Fibroblast of mammary gland (primary cell): Measurements from ENCODE around the gene HNF1B.
A peak's percentile ranks its signal among the peaks of the same experiment; 100 is the strongest.

Source experiments
- DNase-seq: peaks from one replicate; pipeline ENCODE4 v3.0.0-alpha.2; 2010; ENCODE audit warnings: low read depth
- H3K4me3 ChIP-seq: 2 replicates; pipeline ENCODE4 v1.5.1; 2011; ENCODE audit warnings: low read depth, mild to moderate bottlenecking, low read length, moderate library complexity; ENCODE audit not compliant: control insufficient read depth
- TF ChIP-seq, protein P1 (sequence below): conservative IDR thresholded peaks from 2 replicates; pipeline ENCODE4 v1.5.1; 2011; ENCODE audit warnings: low read depth, low read length, inconsistent platforms; ENCODE audit not compliant: control insufficient read depth, insufficient read depth

The HNF1B gene

DNA sequence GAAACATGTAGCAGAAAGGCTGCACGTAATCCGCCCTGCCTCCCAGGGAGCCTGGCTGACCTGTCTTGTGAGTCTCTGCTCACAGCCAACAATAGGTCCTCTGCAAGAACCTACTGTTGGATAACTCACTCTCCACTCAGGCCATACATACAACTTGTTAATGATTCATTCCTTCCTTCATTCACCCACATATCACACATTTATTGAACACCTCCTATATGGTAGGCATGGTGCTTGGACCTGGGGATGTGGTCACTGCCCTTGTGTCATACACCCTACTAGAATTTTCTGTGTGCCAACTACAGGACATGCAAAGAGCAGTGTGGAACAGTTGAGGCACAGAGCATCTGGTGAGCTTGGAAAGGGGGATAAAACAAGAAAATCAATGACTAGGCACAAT, 28.1 kb upstream of the HNF1B start:
- TF ChIP-seq, protein P1, sequence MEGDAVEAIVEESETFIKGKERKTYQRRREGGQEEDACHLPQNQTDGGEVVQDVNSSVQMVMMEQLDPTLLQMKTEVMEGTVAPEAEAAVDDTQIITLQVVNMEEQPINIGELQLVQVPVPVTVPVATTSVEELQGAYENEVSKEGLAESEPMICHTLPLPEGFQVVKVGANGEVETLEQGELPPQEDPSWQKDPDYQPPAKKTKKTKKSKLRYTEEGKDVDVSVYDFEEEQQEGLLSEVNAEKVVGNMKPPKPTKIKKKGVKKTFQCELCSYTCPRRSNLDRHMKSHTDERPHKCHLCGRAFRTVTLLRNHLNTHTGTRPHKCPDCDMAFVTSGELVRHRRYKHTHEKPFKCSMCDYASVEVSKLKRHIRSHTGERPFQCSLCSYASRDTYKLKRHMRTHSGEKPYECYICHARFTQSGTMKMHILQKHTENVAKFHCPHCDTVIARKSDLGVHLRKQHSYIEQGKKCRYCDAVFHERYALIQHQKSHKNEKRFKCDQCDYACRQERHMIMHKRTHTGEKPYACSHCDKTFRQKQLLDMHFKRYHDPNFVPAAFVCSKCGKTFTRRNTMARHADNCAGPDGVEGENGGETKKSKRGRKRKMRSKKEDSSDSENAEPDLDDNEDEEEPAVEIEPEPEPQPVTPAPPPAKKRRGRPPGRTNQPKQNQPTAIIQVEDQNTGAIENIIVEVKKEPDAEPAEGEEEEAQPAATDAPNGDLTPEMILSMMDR, result no peak
- DNase-seq, result no peak
- H3K4me3 ChIP-seq, result no peak overlapping the region

DNA sequence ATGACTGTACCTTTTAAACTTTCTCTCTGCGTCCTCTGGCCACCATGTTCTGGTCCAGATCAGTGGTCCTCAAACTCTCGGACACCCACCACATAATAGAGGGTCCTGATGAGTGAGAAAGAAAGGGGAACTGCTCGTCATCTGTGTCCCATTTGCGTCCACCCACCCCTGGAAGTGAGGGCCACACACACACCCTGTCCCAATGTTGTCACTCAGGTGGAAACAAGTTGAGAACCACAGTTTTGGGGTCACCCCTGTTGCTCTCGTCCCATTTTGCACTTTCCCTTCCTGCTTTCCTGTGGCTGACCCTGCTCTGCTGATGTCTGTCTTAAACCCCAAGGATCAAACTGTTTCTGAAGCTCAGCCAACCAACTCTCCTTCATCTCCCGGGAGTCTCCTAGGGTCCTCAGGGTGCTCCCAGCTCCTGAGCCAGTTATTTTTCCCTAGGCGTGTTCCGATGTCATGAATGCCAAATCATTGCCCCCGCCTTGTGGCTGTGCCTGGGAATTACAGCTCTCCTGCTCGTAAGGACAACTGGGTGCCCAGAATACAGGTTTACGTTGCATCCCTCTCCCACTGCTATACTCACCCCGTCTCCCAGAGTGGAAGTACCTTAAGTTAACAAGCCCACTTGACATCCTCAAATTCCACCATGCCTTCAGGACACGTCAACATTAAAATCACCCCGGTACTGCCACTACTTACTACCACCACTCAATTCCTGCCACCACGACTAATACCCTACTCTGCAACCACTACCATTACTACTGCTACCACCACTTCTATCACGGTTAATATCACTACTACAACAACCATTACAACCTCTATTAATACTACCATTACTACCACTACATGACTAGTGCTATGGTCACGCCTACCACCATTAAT, 26.0 kb upstream of the HNF1B start:
- H3K4me3 ChIP-seq, result no peak overlapping the region
- TF ChIP-seq, protein P1, result peak; percentile 85
- DNase-seq, result peak; percentile 56

DNA sequence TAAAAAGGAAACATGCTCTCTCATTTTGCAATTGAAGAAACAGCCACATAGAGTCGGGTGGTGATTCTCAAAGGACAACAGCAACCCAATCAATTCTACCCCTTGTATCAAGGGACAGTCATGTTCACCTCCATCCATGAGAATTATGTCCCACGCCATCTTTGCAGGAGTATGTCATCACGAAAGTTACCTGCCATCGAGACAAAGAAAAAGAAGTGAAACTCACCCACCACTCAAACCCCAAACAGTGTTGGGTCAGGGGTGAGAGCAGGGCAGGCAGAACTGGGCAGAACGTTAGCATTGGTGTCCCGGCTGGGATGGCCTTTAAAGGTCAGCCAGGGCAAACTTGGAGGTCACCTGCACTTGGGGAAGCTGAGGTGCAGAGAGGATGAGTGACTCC, 24.2 kb upstream of the HNF1B start:
- TF ChIP-seq, protein P1, result no peak
- no peak for DNase-seq
- H3K4me3 ChIP-seq, result no peak overlapping the region

DNA sequence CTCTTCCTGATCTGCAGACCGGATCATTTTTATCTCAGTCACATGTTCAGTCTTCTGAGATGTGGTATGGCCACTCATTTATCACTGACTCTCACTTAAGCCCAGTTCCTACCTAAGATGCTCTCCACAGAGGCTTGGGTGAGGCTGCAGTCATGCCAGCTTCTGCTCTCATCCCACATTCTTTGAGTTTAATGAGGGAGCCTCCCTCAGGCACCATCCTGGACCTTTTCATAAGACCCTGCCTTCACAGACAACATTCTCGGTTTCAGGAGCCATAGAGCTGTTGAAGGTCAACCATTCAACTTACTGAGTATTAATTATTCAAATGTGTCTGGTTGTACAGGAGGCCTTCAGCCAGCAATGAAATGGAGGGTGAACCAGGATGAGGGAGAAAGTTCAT, 23.6 kb upstream of the HNF1B start:
- TF ChIP-seq, protein P1, result no peak
- no peak for DNase-seq

DNA sequence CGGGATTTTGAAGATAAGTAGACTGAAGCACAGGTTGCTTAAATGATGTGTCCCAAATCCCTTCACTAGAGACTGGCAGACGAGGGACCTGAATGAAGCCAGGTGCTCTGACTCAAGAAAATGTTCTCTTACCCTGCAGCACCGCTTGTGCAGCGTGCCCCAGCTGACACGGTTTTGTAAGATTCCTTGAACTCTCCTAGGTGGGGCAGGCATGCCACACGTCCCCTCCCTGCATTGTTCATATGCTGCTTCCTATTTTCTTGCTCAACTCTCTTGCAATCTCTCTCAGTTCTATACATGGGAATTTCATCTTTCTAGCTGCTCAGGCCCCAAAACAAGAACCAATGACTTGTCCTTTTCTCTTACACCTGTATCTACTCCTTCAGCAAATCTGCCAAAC, 22.1 kb upstream of the HNF1B start:
- no peak for DNase-seq
- TF ChIP-seq, protein P1, result no peak

More for the DNA sequence above, 23.6 kb upstream of the HNF1B start:
- no peak overlapping the region for H3K4me3 ChIP-seq

DNA sequence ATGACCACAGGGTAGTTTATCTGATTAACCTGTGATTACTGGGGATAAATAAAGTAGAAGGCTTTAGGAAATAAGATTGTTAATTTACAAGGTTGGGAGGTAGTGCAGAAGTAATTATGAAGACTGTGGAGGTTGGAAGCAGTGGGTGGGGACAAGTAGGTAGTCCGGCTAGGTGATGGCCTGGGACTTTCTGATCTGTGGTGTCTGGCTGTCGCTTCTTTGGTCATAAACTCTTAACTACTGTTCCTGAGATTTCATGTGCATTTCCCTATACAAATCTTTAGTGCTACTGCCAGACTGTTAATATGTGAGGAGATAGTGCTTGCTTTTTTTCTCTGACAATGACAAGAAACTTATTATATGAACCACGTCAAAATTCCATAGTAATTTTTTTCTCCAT, 19.5 kb upstream of the HNF1B start:
- no peak for DNase-seq
- no peak overlapping the region for H3K4me3 ChIP-seq
- TF ChIP-seq, protein P1, result no peak

More for the DNA sequence above, 22.1 kb upstream of the HNF1B start:
- H3K4me3 ChIP-seq, result no peak overlapping the region

DNA sequence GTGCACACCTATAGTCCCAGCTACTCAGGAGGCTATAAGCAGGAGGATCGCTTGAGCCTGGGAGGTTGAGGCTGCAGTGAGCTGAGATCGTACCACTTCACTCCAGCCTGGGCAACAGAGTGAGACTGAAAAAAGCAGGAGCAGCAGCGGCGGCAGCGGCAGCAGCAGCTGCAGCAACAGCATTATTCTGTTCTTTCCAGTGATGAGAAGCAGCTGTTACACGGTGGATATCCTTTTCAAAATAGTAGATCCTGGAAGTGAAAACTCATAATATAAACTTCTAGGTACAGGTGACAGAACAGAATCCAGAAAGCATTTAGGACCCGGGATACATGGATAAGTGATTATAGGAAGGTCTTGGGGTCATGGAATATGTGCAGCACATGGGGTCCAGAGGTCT, 17.8 kb upstream of the HNF1B start:
- TF ChIP-seq, protein P1, result no peak
- no peak for DNase-seq
- no peak overlapping the region for H3K4me3 ChIP-seq
